ENCODE results near the gene PRRT1B.

PRRT1B gene

GRCh38 chr9:131545003-131545785 is at the start of gene PRRT1B:
PRRT1B (plus strand) TSS chr9:131545523; CDS start chr9:131545616, 93 bp downstream.
- Histone ChIP-seq H4K20me1 (ENCODE audit: low read depth, low read length) (no peaks in the 10 kb centered on the region), H3K9me3 (ENCODE audit: insufficient read depth, low read length) (peaks cover 5% of the 10 kb centered on the region; the same call in 1 of the 2 replicates), H3K9ac (ENCODE audit: low read length) (no peak within 1 kb of the TSS), H3F3A (ENCODE audit: insufficient read depth) (no peaks in the 10 kb centered on the region), H3K27ac (ENCODE audit: low read depth, low read length) (no peak within 1 kb of the TSS), H3K4me2 (ENCODE audit: low read depth, low read length, poor library complexity, severe bottlenecking) (no peak within 1 kb of the TSS), H3K4me3 (ENCODE audit: insufficient read depth, low read length, poor library complexity, severe bottlenecking) (no peak within 1 kb of the TSS), H3K36me3 (ENCODE audit: low read length) (no peaks in the 10 kb centered on the region), H3K27me3 (ENCODE audit: low read length) (no peaks in the 10 kb centered on the region), H2AFZ (ENCODE audit: low read depth, low read length, severe bottlenecking) (no peak within 1 kb of the TSS), H3K9me2 (replicated peaks; ENCODE audit: insufficient read depth, low read length) (no peaks in the 10 kb centered on the region), H3K79me2 (ENCODE audit: insufficient read depth, low read length) (no peaks in the 10 kb centered on the region)
- TF ChIP-seq EZH2phosphoT487 (conservative IDR thresholded peaks at IDR 0.05; ENCODE audit: low read length) (no peak), CTCF (IDR thresholded peaks at IDR 0.05; ENCODE audit: insufficient read depth, low read length, poor library complexity, severe bottlenecking) (no peak)

- Histone ChIP-seq H3K9me2 (replicated peaks; ENCODE audit: insufficient read depth, low read length) (no peaks in the 10 kb centered on the region), H3K9ac (ENCODE audit: low read length) (no peak overlapping the region), H4K20me1 (ENCODE audit: low read depth, low read length) (no peaks in the 10 kb centered on the region), H3K27ac (ENCODE audit: low read depth, low read length) (no peak overlapping the region), H3K27me3 (ENCODE audit: low read length) (no peaks in the 10 kb centered on the region), H3K4me3 (ENCODE audit: insufficient read depth, low read length, poor library complexity, severe bottlenecking) (no peak overlapping the region), H3K4me2 (ENCODE audit: low read depth, low read length, poor library complexity, severe bottlenecking) (no peak overlapping the region), H3F3A (ENCODE audit: insufficient read depth) (peaks cover 19% of the 10 kb centered on the region), H3K36me3 (ENCODE audit: low read length) (peaks cover 5% of the 10 kb centered on the region; the same call in 1 of the 2 replicates), H2AFZ (ENCODE audit: low read depth, low read length, severe bottlenecking) (no peak overlapping the region), H3K79me2 (ENCODE audit: insufficient read depth, low read length) (no peaks in the 10 kb centered on the region), H3K9me3 (ENCODE audit: insufficient read depth, low read length) (no peaks in the 10 kb centered on the region)
- TF ChIP-seq EZH2phosphoT487 (conservative IDR thresholded peaks at IDR 0.05; ENCODE audit: low read length) (no peak), CTCF (IDR thresholded peaks at IDR 0.05; ENCODE audit: insufficient read depth, low read length, poor library complexity, severe bottlenecking) (no peak)
These were observed 49.5 kb upstream of the PRRT1B start for GRCh38 chr9:131495785-131496184.

- peaks cover 26% of the 10 kb centered on the region for H3F3A ChIP-seq (ENCODE audit: insufficient read depth)
- H2AFZ ChIP-seq (ENCODE audit: low read depth, low read length, severe bottlenecking), result no peak overlapping the region
- H3K4me2 ChIP-seq (ENCODE audit: low read depth, low read length, poor library complexity, severe bottlenecking), result no peak overlapping the region
- no peaks in the 10 kb centered on the region for H3K79me2 ChIP-seq (ENCODE audit: insufficient read depth, low read length)
- no peaks in the 10 kb centered on the region for H4K20me1 ChIP-seq (ENCODE audit: low read depth, low read length)
- H3K9ac ChIP-seq (ENCODE audit: low read length), result no peak overlapping the region
- no peaks in the 10 kb centered on the region for H3K27me3 ChIP-seq (ENCODE audit: low read length)
- peaks cover 5% of the 10 kb centered on the region; the same call in 1 of the 2 replicates for H3K36me3 ChIP-seq (ENCODE audit: low read length)
- H3K9me2 ChIP-seq (replicated peaks; ENCODE audit: insufficient read depth, low read length), result no peaks in the 10 kb centered on the region
- no peak overlapping the region for H3K27ac ChIP-seq (ENCODE audit: low read depth, low read length)
- no peak overlapping the region for H3K4me3 ChIP-seq (ENCODE audit: insufficient read depth, low read length, poor library complexity, severe bottlenecking)
- H3K9me3 ChIP-seq (ENCODE audit: insufficient read depth, low read length), result no peaks in the 10 kb centered on the region
- TF ChIP-seq CTCF (IDR thresholded peaks at IDR 0.05; ENCODE audit: insufficient read depth, low read length, poor library complexity, severe bottlenecking) (no peak), EZH2phosphoT487 (conservative IDR thresholded peaks at IDR 0.05; ENCODE audit: low read length) (no peak)
These were observed 48.4 kb upstream of the PRRT1B start for GRCh38 chr9:131496844-131497405.
